Measurements from ENCODE around the gene HOXB6. TPM values are rescaled to one million over a fixed set of nuclear protein-coding genes. Genes with fewer than 3 reads are reported as not detected.
A peak's percentile ranks its signal among the peaks of the same experiment; 100 is the strongest.

The HOXB6 gene
- total RNA-seq, 1 donor from 2014 or later = 1.9 TPM

- no peak overlapping the region for H3K27ac Mint-ChIP-seq (ENCODE audit: unreplicated experiment)
- no peak for DNase-seq (ENCODE audit: low spot score)
- H3K36me3 Mint-ChIP-seq (ENCODE audit: low read depth, unreplicated experiment) = peaks cover 26% of the 10 kb centered on the region
- no peaks in the 10 kb centered on the region for H3K9me3 Mint-ChIP-seq (ENCODE audit: unreplicated experiment)
- peak overlapping the region; percentile 59 for H3K4me3 Mint-ChIP-seq (ENCODE audit: unreplicated experiment)
- peaks cover 30% of the 10 kb centered on the region for H3K27me3 Mint-ChIP-seq (ENCODE audit: unreplicated experiment)
- peaks cover 51% of the 10 kb centered on the region for H3K4me1 Mint-ChIP-seq (ENCODE audit: unreplicated experiment)
- no peak for TF ChIP-seq CTCF (IDR thresholded peaks at IDR 0.05; ENCODE audit: unreplicated experiment)
These were observed 50.2 kb downstream of the HOXB6 start for GRCh38 chr17:48554412-48555257.

GRCh38 chr17:48553826-48554225, 51.0 kb downstream of the HOXB6 start:
- H3K27ac Mint-ChIP-seq (ENCODE audit: unreplicated experiment) = no peak overlapping the region
- no peak for TF ChIP-seq CTCF (IDR thresholded peaks at IDR 0.05; ENCODE audit: unreplicated experiment)
- peaks cover 30% of the 10 kb centered on the region for H3K27me3 Mint-ChIP-seq (ENCODE audit: unreplicated experiment)
- peak overlapping the region; percentile 14 for H3K4me3 Mint-ChIP-seq (ENCODE audit: unreplicated experiment)
- H3K9me3 Mint-ChIP-seq (ENCODE audit: unreplicated experiment) = no peaks in the 10 kb centered on the region
- peaks cover 49% of the 10 kb centered on the region for H3K4me1 Mint-ChIP-seq (ENCODE audit: unreplicated experiment)
- peaks cover 27% of the 10 kb centered on the region for H3K36me3 Mint-ChIP-seq (ENCODE audit: low read depth, unreplicated experiment)
- DNase-seq (ENCODE audit: low spot score) = no peak

GRCh38 chr17:48553190-48553547, 51.6 kb downstream of the HOXB6 start:
- DNase-seq (ENCODE audit: low spot score) = no peak
- peaks cover 28% of the 10 kb centered on the region for H3K27me3 Mint-ChIP-seq (ENCODE audit: unreplicated experiment)
- peaks cover 23% of the 10 kb centered on the region for H3K36me3 Mint-ChIP-seq (ENCODE audit: low read depth, unreplicated experiment)
- H3K4me1 Mint-ChIP-seq (ENCODE audit: unreplicated experiment) = peaks cover 49% of the 10 kb centered on the region
- H3K27ac Mint-ChIP-seq (ENCODE audit: unreplicated experiment) = no peak overlapping the region
- H3K4me3 Mint-ChIP-seq (ENCODE audit: unreplicated experiment) = no peak overlapping the region
- no peaks in the 10 kb centered on the region for H3K9me3 Mint-ChIP-seq (ENCODE audit: unreplicated experiment)
- TF ChIP-seq CTCF (IDR thresholded peaks at IDR 0.05; ENCODE audit: unreplicated experiment) = no peak

GRCh38 chr17:48552466-48553189, 52.2 kb downstream of the HOXB6 start:
- no peak for TF ChIP-seq CTCF (IDR thresholded peaks at IDR 0.05; ENCODE audit: unreplicated experiment)
- Mint-ChIP-seq H3K9me3 (ENCODE audit: unreplicated experiment) (no peaks in the 10 kb centered on the region), H3K27ac (ENCODE audit: unreplicated experiment) (no peak overlapping the region), H3K4me3 (ENCODE audit: unreplicated experiment) (no peak overlapping the region), H3K36me3 (ENCODE audit: low read depth, unreplicated experiment) (peaks cover 23% of the 10 kb centered on the region), H3K4me1 (ENCODE audit: unreplicated experiment) (peaks cover 53% of the 10 kb centered on the region), H3K27me3 (ENCODE audit: unreplicated experiment) (peaks cover 30% of the 10 kb centered on the region)
- DNase-seq (ENCODE audit: low spot score) = no peak

Measured in endothelial cell (in vitro differentiated cells).